Thyroid gland (tissue), 4 donors: ENCODE measurements around the gene FBXO40. TPM values are rescaled to one million over a fixed set of nuclear protein-coding genes. Genes with fewer than 3 reads are reported as not detected.
"Not testable (repeated sequence)": the region's sequence is repeated elsewhere in the genome, so short reads cannot be mapped to it uniquely, and the experiment has no call there.

Experiments used
- DNase-seq, 2 donors: peaks; one replicate each; pipeline ENCODE4 v3.0.0-alpha.2; 2019
- H3K27ac ChIP-seq, 3 donors: fragments of 200-600 bp; sonication (generic); 1 replicate in 2 of 3; 2 replicates in 1 of 3; pipeline ENCODE4 v1.5.1; 2016 to 2019; ENCODE audit warnings: mild to moderate bottlenecking in 1 of 3, moderate library complexity in 1 of 3
- H3K27me3 ChIP-seq: fragments of 200-600 bp; sonication (generic); one replicate; pipeline ENCODE4 v1.5.1; 2019
- H3K36me3 ChIP-seq, 2 donors: fragments of 200-600 bp; sonication (generic); one replicate each; pipeline ENCODE4 v1.5.1; 2016 to 2019
- H3K4me1 ChIP-seq, 2 donors: fragments of 200-600 bp; sonication (generic); one replicate each; pipeline ENCODE4 v1.5.1; 2017 to 2019
- H3K4me3 ChIP-seq, 3 donors: fragments of 200-600 bp; sonication (generic); replicated peaks in 1 of 3; 1 replicate in 2 of 3; 2 replicates in 1 of 3; pipeline ENCODE4 v1.5.1; 2016; ENCODE audit warnings: mild to moderate bottlenecking in 1 of 3
- H3K9me3 ChIP-seq: fragments of 200-600 bp; sonication (generic); one replicate; pipeline ENCODE4 v1.5.1; 2017
- POLR2A ChIP-seq, 2 donors: fragments of 450-650 bp; IDR thresholded peaks; one replicate each; pipeline ENCODE4 v1.6.1; 2017; ENCODE audit warnings: antibody characterized with exemption in 2 of 2, mild to moderate bottlenecking in 2 of 2, moderate library complexity in 1 of 2
- WGBS, 2 donors: methylation state at CpG; one replicate each; pipeline ENCODE4 v1.1.5; 2017; 5-methylcytosine and 5-hydroxymethylcytosine counted together
- intact Hi-C: fragments of 100-400 bp; cut with DNase I; formaldehyde crosslinking; loops from one replicate; pipeline ENCODE4 v1.15.1; 2023
- total RNA-seq, 4 donors: library from RNA; depleted of rRNA; stranded (reverse); fragments of >200 nt; gene quantifications; one replicate each; pipeline ENCODE4 v1.2.3, GENCODE V29; 2016
- TF ChIP-seq, protein P1 (sequence below), 6 experiments: fragments of 200-600 bp in 3 of 6; fragments of 450-650 bp in 3 of 6; sonication (generic) in 3 of 6; IDR thresholded peaks; one replicate each; pipeline ENCODE4 v1.5.1; 2016 to 2019; ENCODE audit warnings: antibody characterized with exemption in 6 of 6, mild to moderate bottlenecking in 2 of 6, inconsistent platforms in 1 of 6, moderate library complexity in 1 of 6

The FBXO40 gene
- total RNA-seq, 4 donors from 2014 or later, result not detected

DNA sequence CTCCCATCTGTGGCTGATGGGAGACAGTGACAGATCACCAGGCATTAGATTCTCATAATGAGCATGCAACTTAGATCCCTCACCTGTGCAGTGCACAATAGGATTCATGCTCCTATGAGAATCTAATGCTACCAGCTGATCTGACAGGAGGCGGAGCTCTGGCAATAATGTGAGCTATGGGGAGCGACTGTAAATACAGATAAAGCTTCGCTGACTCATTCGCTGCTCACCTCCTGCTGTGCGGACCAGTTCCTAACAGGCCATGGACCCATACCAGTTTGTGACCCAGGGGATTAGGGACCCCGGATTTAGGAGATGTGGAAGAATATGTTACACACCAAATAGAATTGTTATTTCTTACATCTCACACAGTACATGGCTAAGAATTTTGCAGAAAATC is 18.7 kb upstream of the FBXO40 start:
- TF ChIP-seq POLR2A (IDR thresholded peaks at IDR 0.05), result no peak
- TF ChIP-seq, protein P1, sequence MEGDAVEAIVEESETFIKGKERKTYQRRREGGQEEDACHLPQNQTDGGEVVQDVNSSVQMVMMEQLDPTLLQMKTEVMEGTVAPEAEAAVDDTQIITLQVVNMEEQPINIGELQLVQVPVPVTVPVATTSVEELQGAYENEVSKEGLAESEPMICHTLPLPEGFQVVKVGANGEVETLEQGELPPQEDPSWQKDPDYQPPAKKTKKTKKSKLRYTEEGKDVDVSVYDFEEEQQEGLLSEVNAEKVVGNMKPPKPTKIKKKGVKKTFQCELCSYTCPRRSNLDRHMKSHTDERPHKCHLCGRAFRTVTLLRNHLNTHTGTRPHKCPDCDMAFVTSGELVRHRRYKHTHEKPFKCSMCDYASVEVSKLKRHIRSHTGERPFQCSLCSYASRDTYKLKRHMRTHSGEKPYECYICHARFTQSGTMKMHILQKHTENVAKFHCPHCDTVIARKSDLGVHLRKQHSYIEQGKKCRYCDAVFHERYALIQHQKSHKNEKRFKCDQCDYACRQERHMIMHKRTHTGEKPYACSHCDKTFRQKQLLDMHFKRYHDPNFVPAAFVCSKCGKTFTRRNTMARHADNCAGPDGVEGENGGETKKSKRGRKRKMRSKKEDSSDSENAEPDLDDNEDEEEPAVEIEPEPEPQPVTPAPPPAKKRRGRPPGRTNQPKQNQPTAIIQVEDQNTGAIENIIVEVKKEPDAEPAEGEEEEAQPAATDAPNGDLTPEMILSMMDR (IDR thresholded peaks at IDR 0.05), result no peak
- no peak for DNase-seq
- no peaks in the 10 kb centered on the region for H3K27me3 ChIP-seq
- no peaks in the 10 kb centered on the region for H3K9me3 ChIP-seq
- H3K4me1 ChIP-seq, result no peaks in the 10 kb centered on the region
- intact Hi-C loops, result no loop called here
- H3K36me3 ChIP-seq, result no peaks in the 10 kb centered on the region
- WGBS, 2 donors, result 81 to 84% methylated on average over 6 of the region's 6 CpGs
- no peak overlapping the region for H3K27ac ChIP-seq
- H3K4me3 ChIP-seq, result no peak overlapping the region

DNA sequence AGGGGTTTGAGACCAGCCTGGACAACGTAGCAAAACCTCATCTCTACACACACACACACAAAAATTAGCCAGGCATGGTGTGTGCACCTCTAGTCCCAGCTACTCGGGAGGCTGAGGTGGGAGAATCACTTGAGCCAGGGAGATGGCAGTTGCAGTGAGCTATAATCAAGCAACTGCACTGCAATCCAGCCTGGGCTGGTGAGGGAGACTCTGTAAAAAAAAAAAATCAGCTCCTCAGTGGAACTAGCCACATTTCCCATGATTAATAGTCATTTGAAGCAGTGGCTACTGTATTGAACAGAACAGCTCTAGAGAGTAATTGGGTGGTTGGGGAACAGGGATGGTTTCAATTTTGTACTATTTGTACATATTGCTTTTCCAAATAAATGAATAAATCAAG is 11.5 kb upstream of the FBXO40 start:
- no peak for TF ChIP-seq POLR2A (IDR thresholded peaks at IDR 0.05)
- TF ChIP-seq, protein P1 (IDR thresholded peaks at IDR 0.05), result no peak
- H3K27me3 ChIP-seq, result no peaks in the 10 kb centered on the region
- no peak overlapping the region for H3K4me3 ChIP-seq
- H3K4me1 ChIP-seq, result no peaks in the 10 kb centered on the region
- H3K9me3 ChIP-seq, result no peaks in the 10 kb centered on the region
- DNase-seq, result no peak
- 65 to 67% methylated on average over 2 of the region's 2 CpGs for WGBS, 2 donors
- intact Hi-C loops, result no loop called here
- no peaks in the 10 kb centered on the region for H3K36me3 ChIP-seq
- H3K27ac ChIP-seq, result no peak overlapping the region

DNA sequence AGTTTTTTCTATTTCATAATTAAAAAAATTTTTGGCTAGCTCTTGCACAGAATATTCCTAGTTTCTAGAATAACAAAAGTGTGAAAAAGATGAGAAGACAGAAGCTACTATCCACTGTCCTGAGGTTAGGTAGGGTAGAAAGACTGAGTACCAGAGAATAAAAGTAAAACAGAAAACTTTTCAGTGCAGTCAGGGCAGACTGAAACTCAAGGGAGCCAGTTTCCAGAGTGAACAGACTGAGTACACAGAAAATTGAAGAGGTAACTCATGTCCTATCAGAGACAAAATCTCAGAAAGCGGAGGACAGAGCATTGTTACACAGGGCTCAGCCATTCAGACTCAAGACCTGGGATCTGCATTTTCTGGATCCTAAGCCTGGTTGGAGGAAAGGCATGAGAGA is 8.8 kb upstream of the FBXO40 start:
- Histone ChIP-seq H3K9me3 (no peaks in the 10 kb centered on the region), H3K4me1 (no peaks in the 10 kb centered on the region), H3K27me3 (no peaks in the 10 kb centered on the region), H3K27ac (no peak overlapping the region), H3K36me3 (no peaks in the 10 kb centered on the region), H3K4me3 (no peak overlapping the region)
- intact Hi-C loops, result no loop called here
- no peak for TF ChIP-seq POLR2A (IDR thresholded peaks at IDR 0.05)
- TF ChIP-seq, protein P1 (IDR thresholded peaks at IDR 0.05), result no peak
- WGBS, 2 donors, result 74 to 84% methylated on average over 1 of the region's 1 CpG
- no peak for DNase-seq

DNA sequence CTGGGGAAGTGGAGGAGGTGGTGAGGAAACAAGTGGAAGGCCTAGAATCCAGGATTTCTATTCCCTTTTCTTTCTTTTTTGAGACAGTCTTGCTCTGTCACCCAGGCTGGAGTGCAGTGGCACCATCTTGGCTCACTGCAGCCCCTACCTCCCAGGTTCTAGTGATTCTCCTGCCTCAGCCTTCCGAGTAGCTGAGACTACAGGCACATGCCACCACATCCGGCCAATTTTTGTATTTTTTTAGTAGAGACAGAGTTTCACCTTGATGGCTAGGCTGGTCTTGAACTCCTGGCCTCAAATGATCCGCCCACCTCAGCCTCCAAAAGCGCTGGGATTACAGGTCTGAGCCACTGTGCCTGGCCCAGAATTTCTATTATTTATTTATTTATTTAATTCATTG is 627 bp downstream of the FBXO40 start:
- H3K27ac ChIP-seq, H3K36me3 ChIP-seq, H3K4me1 ChIP-seq, H3K27me3 ChIP-seq, H3K4me3 ChIP-seq, intact Hi-C loops, H3K9me3 ChIP-seq, DNase-seq: not testable (repeated sequence)
- 94 to 96% methylated on average over 4 of the region's 4 CpGs for WGBS, 2 donors

DNA sequence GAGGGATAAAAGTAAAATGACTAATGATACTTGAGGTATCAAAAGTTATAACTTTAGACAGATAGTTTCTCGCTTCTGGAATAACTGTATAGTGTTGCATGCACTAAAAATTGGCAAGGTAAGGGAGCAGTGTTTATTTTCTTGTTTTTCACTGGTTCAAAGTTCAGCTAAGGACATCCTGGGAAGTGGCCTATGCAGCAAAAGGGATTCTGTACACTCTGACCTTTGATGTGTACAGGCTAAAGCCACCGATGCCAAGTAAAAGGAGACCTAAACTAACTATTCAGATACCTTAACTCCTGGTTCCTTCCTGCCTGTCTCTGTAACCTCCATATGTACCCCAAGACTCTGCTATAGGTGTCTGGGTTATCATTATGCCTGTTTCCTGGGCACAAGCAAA is 1.7 kb downstream of the FBXO40 start:
- TF ChIP-seq, protein P1 (IDR thresholded peaks at IDR 0.05), result no peak
- TF ChIP-seq POLR2A (IDR thresholded peaks at IDR 0.05), result no peak
- 74 to 86% methylated on average over 2 of the region's 2 CpGs for WGBS, 2 donors

More for the DNA sequence above, 1.7 kb downstream of the FBXO40 start:
- Histone ChIP-seq H3K27me3 (no peaks in the 10 kb centered on the region), H3K4me1 (no peaks in the 10 kb centered on the region), H3K27ac (no peak overlapping the region), H3K36me3 (no peaks in the 10 kb centered on the region), H3K4me3 (no peak overlapping the region), H3K9me3 (no peaks in the 10 kb centered on the region)
- intact Hi-C loops, result no loop called here
- no peak for DNase-seq
